Fibroblast of skin of left biceps (primary cell): ENCODE data around the gene LIN7C.

Source experiments
- DNase-seq, 2 experiments: peaks; one replicate each; pipeline ENCODE4 v3.0.0-alpha.2; 2013; ENCODE audit warnings: low read depth in 2 of 2

Gene LIN7C

GRCh38 chr11:27509908-27510307, 3.3 kb upstream of the LIN7C start:
- no peak for DNase-seq

GRCh38 chr11:27507557-27508322, 1.2 kb upstream of the LIN7C start:
- DNase-seq, result no peak

GRCh38 chr11:27505781-27506180, 788 bp downstream of the LIN7C start:
- DNase-seq, result no peak

- DNase-seq, result no peak
These were observed 2.4 kb downstream of the LIN7C start for GRCh38 chr11:27504205-27504604.

- no peak for DNase-seq
These were observed 5.5 kb downstream of the LIN7C start for GRCh38 chr11:27501100-27501499.

GRCh38 chr11:27497911-27498310, 8.7 kb downstream of the LIN7C start:
- no peak for DNase-seq

- no peak for DNase-seq
These were observed 9.2 kb downstream of the LIN7C start for GRCh38 chr11:27497284-27497866.

GRCh38 chr11:27496461-27496860, 10.1 kb downstream of the LIN7C start:
- no peak for DNase-seq

- no peak for DNase-seq
These were observed 10.8 kb downstream of the LIN7C start for GRCh38 chr11:27495710-27496300.

- no peak for DNase-seq
These were observed 17.5 kb downstream of the LIN7C start for GRCh38 chr11:27489092-27489491.

GRCh38 chr11:27487706-27488105, 18.9 kb downstream of the LIN7C start:
- DNase-seq, result no peak

- no peak for DNase-seq
These were observed 20.4 kb downstream of the LIN7C start for GRCh38 chr11:27485930-27486773.

GRCh38 chr11:27482793-27483192, 23.8 kb downstream of the LIN7C start:
- DNase-seq, result no peak

GRCh38 chr11:27481992-27482391, 24.6 kb downstream of the LIN7C start:
- DNase-seq, result no peak

- DNase-seq, result no peak
These were observed 28.7 kb downstream of the LIN7C start for GRCh38 chr11:27477831-27478230.

GRCh38 chr11:27477243-27477642, 29.3 kb downstream of the LIN7C start:
- no peak for DNase-seq

GRCh38 chr11:27475622-27476021, 30.9 kb downstream of the LIN7C start:
- no peak for DNase-seq

- no peak for DNase-seq
These were observed 33.6 kb downstream of the LIN7C start for GRCh38 chr11:27473017-27473406.

- DNase-seq, result peak; percentile 84 to 87
These were observed 34.1 kb downstream of the LIN7C start, which contains the start of gene LGR4 for GRCh38 chr11:27472398-27473016. TSS of gene LGR4 (minus strand) at chr11:27472790. CDS start at chr11:27472302, 488 bp downstream.

- DNase-seq, result no peak
These were observed 34.8 kb downstream of the LIN7C start for GRCh38 chr11:27471589-27472397.
